CD14-positive monocyte (primary cell): Measurements from ENCODE around the gene MED12L. TPM values are rescaled to one million over a fixed set of nuclear protein-coding genes. Genes with fewer than 3 reads are reported as not detected.
"Not testable (repeated sequence)": the region's sequence is repeated elsewhere in the genome, so short reads cannot be mapped to it uniquely, and the experiment has no call there.

Experiments used
- DNase-seq, 3 donors: peaks; one replicate each; pipeline ENCODE4 v3.0.0-alpha.2; 2011 to 2022
- H2AFZ ChIP-seq: 2 replicates; pipeline ENCODE4 v1.6.0; 2012; ENCODE audit warnings: mild to moderate bottlenecking, low read depth, low read length, inconsistent platforms; ENCODE audit not compliant: insufficient read depth, poor library complexity, severe bottlenecking
- H3K27ac ChIP-seq, 2 donors: 1 replicate in 1 of 2; 2 replicates in 1 of 2; pipeline ENCODE4 v1.5.1; 2012 to 2013; ENCODE audit warnings: low read length in 2 of 2, control low read depth in 1 of 2, inconsistent platforms in 1 of 2, low read depth in 1 of 2, mild to moderate bottlenecking in 1 of 2
- H3K27me3 ChIP-seq, 2 donors: one replicate each; pipeline versions ENCODE4 v1.6.0 to v1.6.1; 2011 to 2013; ENCODE audit warnings: low read length in 2 of 2; ENCODE audit not compliant: control insufficient read depth in 2 of 2, insufficient read depth in 2 of 2
- H3K36me3 ChIP-seq, 2 donors: replicated peaks in 1 of 2; 1 replicate in 1 of 2; 2 replicates in 1 of 2; pipeline versions ENCODE4 v1.5.1 to v1.6.1; 2012 to 2013; ENCODE audit warnings: low read length in 2 of 2, control low read depth in 1 of 2, inconsistent platforms in 1 of 2, mild to moderate bottlenecking in 1 of 2; ENCODE audit not compliant: insufficient read depth in 2 of 2, control insufficient read depth in 1 of 2
- H3K4me1 ChIP-seq, 2 donors: 1 replicate in 1 of 2; 2 replicates in 1 of 2; pipeline versions ENCODE4 v1.5.1 to v1.6.1; 2012 to 2013; ENCODE audit warnings: low read length in 2 of 2, control low read depth in 1 of 2, inconsistent platforms in 1 of 2, mild to moderate bottlenecking in 1 of 2, moderate library complexity in 1 of 2; ENCODE audit not compliant: insufficient read depth in 2 of 2, control insufficient read depth in 1 of 2
- H3K4me2 ChIP-seq: replicated peaks from 2 replicates; pipeline ENCODE3; 2012; ENCODE audit warnings: low read length, moderate library complexity, mild to moderate bottlenecking; ENCODE audit not compliant: poor library complexity, severe bottlenecking; ENCODE audit errors: extremely low read depth
- H3K4me3 ChIP-seq, 3 experiments: fragments of 200-600 bp in 1 of 3; sonication (generic) in 1 of 3; replicated peaks in 1 of 3; 1 replicate in 2 of 3; 2 replicates in 1 of 3; pipeline ENCODE4 v1.5.1; 2011 to 2013; ENCODE audit warnings: low read length in 3 of 3, mild to moderate bottlenecking in 3 of 3, control low read depth in 2 of 3, low read depth in 2 of 3, inconsistent platforms in 1 of 3, moderate library complexity in 1 of 3
- H3K79me2 ChIP-seq: 2 replicates; pipeline ENCODE4 v1.6.0; 2012; ENCODE audit warnings: mild to moderate bottlenecking, control low read depth, inconsistent platforms, low read length, moderate library complexity; ENCODE audit not compliant: insufficient read depth
- H3K9ac ChIP-seq: 2 replicates; pipeline ENCODE4 v1.6.0; 2017; ENCODE audit warnings: low read length, mild to moderate bottlenecking; ENCODE audit not compliant: insufficient read depth, poor library complexity, severe bottlenecking
- H3K9me3 ChIP-seq, 2 donors: replicated peaks in 1 of 2; 1 replicate in 1 of 2; 2 replicates in 1 of 2; pipeline versions ENCODE4 v1.5.1 to v1.6.1; 2012 to 2013; ENCODE audit warnings: low read length in 2 of 2, control low read depth in 1 of 2; ENCODE audit not compliant: control insufficient read depth in 1 of 2, insufficient read depth in 1 of 2
- H4K20me1 ChIP-seq: 2 replicates; pipeline ENCODE4 v1.6.0; 2012; ENCODE audit warnings: mild to moderate bottlenecking, low read length, control low read depth, moderate library complexity; ENCODE audit not compliant: insufficient read depth
- H3K27ac Mint-ChIP-seq, 7 donors: one replicate each; pipeline ENCODE4 v1.8.0; 2020; ENCODE audit warnings: mild to moderate bottlenecking in 7 of 7, mixed read lengths in 7 of 7, moderate library complexity in 6 of 7, inconsistent platforms in 2 of 7
- H3K27me3 Mint-ChIP-seq, 3 donors: one replicate each; pipeline ENCODE4 v1.8.0; 2021 to 2022; ENCODE audit warnings: low read depth in 3 of 3, mild to moderate bottlenecking in 3 of 3, mixed read lengths in 3 of 3, moderate library complexity in 3 of 3, inconsistent platforms in 1 of 3
- H3K36me3 Mint-ChIP-seq, 2 donors: one replicate each; pipeline ENCODE4 v1.8.0; 2020; ENCODE audit warnings: mixed read lengths in 2 of 2, inconsistent platforms in 1 of 2, mild to moderate bottlenecking in 1 of 2
- H3K4me1 Mint-ChIP-seq: one replicate; pipeline ENCODE4 v1.8.0; 2020; ENCODE audit warnings: mild to moderate bottlenecking, mixed read lengths
- H3K4me3 Mint-ChIP-seq, 2 donors: one replicate each; pipeline ENCODE4 v1.8.0; 2020; ENCODE audit warnings: mild to moderate bottlenecking in 2 of 2, mixed read lengths in 2 of 2, moderate library complexity in 1 of 2
- H3K9me3 Mint-ChIP-seq, 7 donors: one replicate each; pipeline ENCODE4 v1.8.0; 2020 to 2022; ENCODE audit warnings: mixed read lengths in 7 of 7, mild to moderate bottlenecking in 6 of 7, moderate library complexity in 6 of 7, inconsistent platforms in 2 of 7
- WGBS: methylation state at CpG from one replicate; pipeline ENCODE4 v1.1.5; 2013; ENCODE audit warnings: missing lambda C conversion rate; ENCODE audit not compliant: insufficient coverage; 5-methylcytosine and 5-hydroxymethylcytosine counted together
- intact Hi-C, 2 donors: fragments of 100-400 bp; cut with micrococcal nuclease; formaldehyde crosslinking; loops; one replicate each; pipeline versions ENCODE4 v1.15.0 to v1.15.1; 2023
- polyA plus RNA-seq, 3 donors: library from polyadenylated mRNA; depleted of rRNA in 1 of 3; unstranded in 2 of 3; stranded (reverse) in 1 of 3; fragments of 300-500 nt in 2 of 3; fragments of >200 nt in 1 of 3; fragmentation: Illumina TruSeq in 2 of 3; gene quantifications; 1 replicate in 2 of 3; 2 replicates in 1 of 3; pipeline ENCODE4 v1.2.3, GENCODE V29; 2012 to 2021
- TF ChIP-seq, protein P1 (sequence below): fragments of 200-600 bp; IDR thresholded peaks from one replicate; pipeline ENCODE4 v1.8.0; 2022; ENCODE audit warnings: antibody characterized with exemption, mild to moderate bottlenecking

MED12L gene
- polyA plus RNA-seq, 3 donors = 0.12 to 0.29 TPM; not detected in 1

DNA sequence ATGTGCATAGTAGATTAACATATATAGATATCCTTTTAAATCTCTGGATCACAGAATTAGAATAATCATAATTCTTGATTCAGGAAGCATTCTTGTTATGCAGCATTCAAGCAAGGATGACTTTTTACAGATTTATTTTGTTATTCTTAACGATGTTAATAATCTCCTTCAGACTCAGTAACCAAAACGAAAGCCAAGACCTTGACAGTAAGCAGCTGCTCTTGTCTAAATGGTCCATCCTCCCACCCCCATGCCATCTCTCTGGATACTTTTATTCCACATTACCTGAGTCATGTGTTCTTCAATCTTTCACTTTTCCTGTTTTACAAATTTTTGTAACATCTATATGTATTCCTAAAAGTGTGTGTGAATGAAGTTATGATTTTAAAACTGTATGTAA lies 150.9 kb downstream of the MED12L start:
- Mint-ChIP-seq H3K36me3 (no peaks in the 10 kb centered on the region), H3K27ac (no peak overlapping the region), H3K9me3 (no peaks in the 10 kb centered on the region), H3K4me1 (peaks cover 2% of the 10 kb centered on the region), H3K4me3 (no peak overlapping the region), H3K27me3 (no peaks in the 10 kb centered on the region)
- no peak overlapping the region for H3K4me3 ChIP-seq
- no peak overlapping the region for H3K9ac ChIP-seq
- no peak overlapping the region for H2AFZ ChIP-seq
- no peak overlapping the region for H3K4me2 ChIP-seq
- no peaks in the 10 kb centered on the region for H4K20me1 ChIP-seq
- H3K36me3 ChIP-seq = no peaks in the 10 kb centered on the region
- H3K27ac ChIP-seq = no peak overlapping the region
- no peaks in the 10 kb centered on the region for H3K27me3 ChIP-seq
- H3K4me1 ChIP-seq = peaks cover under 1 to 4% of the 10 kb centered on the region in 2 donors
- 100% methylated on average over 1 of the region's 2 CpGs for WGBS
- H3K9me3 ChIP-seq = no peaks in the 10 kb centered on the region
- no peaks in the 10 kb centered on the region for H3K79me2 ChIP-seq
- no peak for DNase-seq
- TF ChIP-seq, protein P1, sequence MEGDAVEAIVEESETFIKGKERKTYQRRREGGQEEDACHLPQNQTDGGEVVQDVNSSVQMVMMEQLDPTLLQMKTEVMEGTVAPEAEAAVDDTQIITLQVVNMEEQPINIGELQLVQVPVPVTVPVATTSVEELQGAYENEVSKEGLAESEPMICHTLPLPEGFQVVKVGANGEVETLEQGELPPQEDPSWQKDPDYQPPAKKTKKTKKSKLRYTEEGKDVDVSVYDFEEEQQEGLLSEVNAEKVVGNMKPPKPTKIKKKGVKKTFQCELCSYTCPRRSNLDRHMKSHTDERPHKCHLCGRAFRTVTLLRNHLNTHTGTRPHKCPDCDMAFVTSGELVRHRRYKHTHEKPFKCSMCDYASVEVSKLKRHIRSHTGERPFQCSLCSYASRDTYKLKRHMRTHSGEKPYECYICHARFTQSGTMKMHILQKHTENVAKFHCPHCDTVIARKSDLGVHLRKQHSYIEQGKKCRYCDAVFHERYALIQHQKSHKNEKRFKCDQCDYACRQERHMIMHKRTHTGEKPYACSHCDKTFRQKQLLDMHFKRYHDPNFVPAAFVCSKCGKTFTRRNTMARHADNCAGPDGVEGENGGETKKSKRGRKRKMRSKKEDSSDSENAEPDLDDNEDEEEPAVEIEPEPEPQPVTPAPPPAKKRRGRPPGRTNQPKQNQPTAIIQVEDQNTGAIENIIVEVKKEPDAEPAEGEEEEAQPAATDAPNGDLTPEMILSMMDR = no peak
- intact Hi-C loops = no loop called here

DNA sequence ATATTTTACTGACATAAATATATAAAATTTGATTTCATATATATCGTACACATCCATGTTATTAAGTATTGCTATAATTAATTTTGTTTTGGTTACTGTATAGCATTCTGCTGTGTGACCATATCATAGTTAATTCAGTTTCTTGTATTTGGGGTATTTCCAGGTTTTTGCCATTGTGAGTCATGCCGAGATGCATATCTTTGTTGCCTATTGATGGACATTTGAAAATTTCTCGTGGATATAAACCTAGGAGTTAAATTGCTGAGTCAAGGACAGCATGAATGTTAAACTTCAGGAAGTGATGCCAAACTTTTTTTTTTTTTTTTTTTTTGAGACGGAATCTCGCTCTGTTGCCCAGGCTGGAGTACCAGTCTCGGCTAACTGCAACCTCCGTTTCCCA lies 151.3 kb downstream of the MED12L start:
- 90% methylated on average over 4 of the region's 7 CpGs for WGBS
- H3K27ac Mint-ChIP-seq = no peak overlapping the region
- Histone ChIP-seq H3K4me1 (no peaks in the 10 kb centered on the region), H3K36me3 (no peaks in the 10 kb centered on the region), H3K4me2 (no peak overlapping the region), H4K20me1 (no peaks in the 10 kb centered on the region), H3K27me3 (no peaks in the 10 kb centered on the region), H3K79me2 (no peaks in the 10 kb centered on the region), H2AFZ (no peak overlapping the region), H3K9me3 (no peaks in the 10 kb centered on the region), H3K27ac (no peak overlapping the region), H3K9ac (no peak overlapping the region), H3K4me3 (no peak overlapping the region)
- H3K4me1 Mint-ChIP-seq = no peaks in the 10 kb centered on the region
- TF ChIP-seq, protein P1 = no peak
- no peak overlapping the region for H3K4me3 Mint-ChIP-seq
- intact Hi-C loops = no loop called here
- peaks cover 0 to 2% (median 0%) of the 10 kb centered on the region in 7 donors for H3K9me3 Mint-ChIP-seq
- DNase-seq = peak in 1 of 3 donors; percentile 39
- H3K27me3 Mint-ChIP-seq = no peaks in the 10 kb centered on the region
- H3K36me3 Mint-ChIP-seq = no peaks in the 10 kb centered on the region

DNA sequence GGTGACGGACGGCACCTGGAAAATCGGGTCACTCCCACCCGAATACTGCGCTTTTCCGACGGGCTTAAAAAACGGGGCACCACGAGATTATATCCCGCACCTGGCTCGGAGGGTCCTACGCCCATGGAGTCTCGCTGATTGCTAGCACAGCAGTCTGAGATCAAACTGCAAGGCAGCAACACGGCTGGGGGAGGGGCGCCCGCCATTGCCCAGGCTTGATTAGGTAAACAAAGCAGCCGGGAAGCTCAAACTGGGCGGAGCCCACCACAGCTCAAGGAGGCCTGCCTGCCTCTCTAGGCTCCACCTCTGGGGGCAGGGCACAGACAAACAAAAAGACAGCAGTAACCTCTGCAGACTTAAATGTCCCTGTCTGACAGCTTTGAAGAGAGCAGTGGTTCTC lies 156.5 kb downstream of the MED12L start:
- H3K36me3 ChIP-seq, DNase-seq, H3K9ac ChIP-seq, H3K9me3 ChIP-seq, H3K9me3 Mint-ChIP-seq, H4K20me1 ChIP-seq, H3K27me3 ChIP-seq, H3K27ac Mint-ChIP-seq, H3K27ac ChIP-seq, H3K4me2 ChIP-seq, intact Hi-C loops, H3K36me3 Mint-ChIP-seq, H2AFZ ChIP-seq, H3K79me2 ChIP-seq, H3K4me1 ChIP-seq, H3K4me1 Mint-ChIP-seq, H3K27me3 Mint-ChIP-seq, H3K4me3 Mint-ChIP-seq, H3K4me3 ChIP-seq: not testable (repeated sequence)
- 91% methylated on average over 5 of the region's 18 CpGs for WGBS
